HUES6 (cell line): Measurements from ENCODE around the gene LRRC1.
"Not testable (repeated sequence)": the region's sequence is repeated elsewhere in the genome, so short reads cannot be mapped to it uniquely, and the experiment has no call there.

Source experiments
- H3K27ac ChIP-seq: 2 replicates; pipeline ENCODE4 v1.7.0; 2013; ENCODE audit warnings: low read depth, mild to moderate bottlenecking, low read length, inconsistent platforms
- H3K27me3 ChIP-seq: 2 replicates; pipeline ENCODE4 v1.6.1; 2013; ENCODE audit warnings: low read length; ENCODE audit not compliant: control insufficient read depth, insufficient read depth
- H3K36me3 ChIP-seq: 2 replicates; pipeline ENCODE4 v1.6.1; 2013; ENCODE audit warnings: low read length; ENCODE audit not compliant: control insufficient read depth, insufficient read depth
- H3K4me1 ChIP-seq: 2 replicates; pipeline ENCODE4 v1.6.1; 2013; ENCODE audit warnings: low read length; ENCODE audit not compliant: control insufficient read depth, insufficient read depth
- H3K4me3 ChIP-seq: 2 replicates; pipeline ENCODE4 v1.5.1; 2013; ENCODE audit warnings: low read depth, low read length
- H3K9ac ChIP-seq: one replicate; pipeline ENCODE4 v1.6.1; 2013; ENCODE audit warnings: mild to moderate bottlenecking, low read length
- H3K9me3 ChIP-seq: 2 replicates; pipeline ENCODE4 v1.6.1; 2013; ENCODE audit warnings: low read depth, low read length; ENCODE audit not compliant: control insufficient read depth, insufficient read depth

The LRRC1 gene

GRCh38 chr6:53803081-53803860 lies 8.5 kb downstream of the LRRC1 start:
- Histone ChIP-seq H3K4me1 (peaks cover 16% of the 10 kb centered on the region), H3K27me3 (no peaks in the 10 kb centered on the region), H3K27ac (no peak overlapping the region), H3K36me3 (no peaks in the 10 kb centered on the region), H3K9ac (no peak overlapping the region), H3K4me3 (no peak overlapping the region), H3K9me3 (no peaks in the 10 kb centered on the region)

DNA sequence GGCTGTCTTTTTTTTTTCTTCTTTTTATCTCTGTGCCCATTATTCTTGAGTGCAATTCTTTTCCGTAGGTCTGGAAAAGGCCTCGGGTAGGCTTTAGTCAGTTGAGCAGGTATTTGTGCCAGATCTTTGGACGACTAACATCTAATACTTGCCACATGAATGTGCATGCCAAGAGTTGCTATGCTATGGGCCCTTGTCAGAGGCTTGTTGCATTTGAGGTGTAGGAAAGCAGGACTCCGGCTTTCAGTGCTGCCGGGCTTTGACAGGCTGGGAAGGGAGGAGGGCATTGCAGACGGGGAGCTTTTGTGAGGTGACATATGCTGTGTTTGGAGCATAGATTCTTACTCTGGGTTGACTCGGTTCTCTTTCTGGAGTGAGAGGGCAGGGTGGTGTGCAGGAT lies 10.2 kb downstream of the LRRC1 start:
- Histone ChIP-seq H3K27me3 (no peaks in the 10 kb centered on the region), H3K27ac (no peak overlapping the region), H3K9ac (no peak overlapping the region), H3K36me3 (no peaks in the 10 kb centered on the region), H3K9me3 (no peaks in the 10 kb centered on the region), H3K4me3 (no peak overlapping the region), H3K4me1 (peaks cover 16% of the 10 kb centered on the region)

GRCh38 chr6:53805725-53806124 lies 10.9 kb downstream of the LRRC1 start:
- Histone ChIP-seq H3K27ac (no peak overlapping the region), H3K4me3 (no peak overlapping the region), H3K9ac (no peak overlapping the region), H3K27me3 (no peaks in the 10 kb centered on the region), H3K9me3 (no peaks in the 10 kb centered on the region), H3K36me3 (no peaks in the 10 kb centered on the region), H3K4me1 (peaks cover 19% of the 10 kb centered on the region)

DNA sequence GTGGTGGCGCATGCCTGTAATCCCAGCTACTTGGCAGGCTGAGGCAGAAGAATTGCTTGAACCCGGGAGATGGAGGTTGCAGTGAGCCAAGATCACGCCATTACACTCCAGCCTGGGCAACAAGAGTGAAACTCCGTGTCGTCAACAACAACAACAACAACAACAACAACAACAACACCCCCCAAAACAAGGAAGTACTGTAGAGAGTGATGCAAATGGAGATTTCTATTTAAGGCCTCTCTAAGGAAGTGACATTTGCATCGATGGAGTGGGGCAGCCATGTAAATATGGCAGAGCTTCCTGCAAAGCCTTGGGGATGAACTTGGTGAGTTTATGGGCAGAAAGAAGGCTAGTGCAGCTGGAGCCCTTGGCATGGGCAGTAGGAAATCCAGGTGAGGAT lies 12.8 kb downstream of the LRRC1 start:
- not testable (repeated sequence) for H3K9ac ChIP-seq, H3K27me3 ChIP-seq, H3K9me3 ChIP-seq, H3K27ac ChIP-seq, H3K4me3 ChIP-seq, H3K36me3 ChIP-seq
- peaks cover 33% of the 10 kb centered on the region for H3K4me1 ChIP-seq

- Histone ChIP-seq H3K27me3 (no peaks in the 10 kb centered on the region), H3K9me3 (no peaks in the 10 kb centered on the region), H3K4me1 (peaks cover 33% of the 10 kb centered on the region), H3K27ac (no peak overlapping the region), H3K9ac (no peak overlapping the region), H3K4me3 (no peak overlapping the region), H3K36me3 (no peaks in the 10 kb centered on the region)
These were observed 13.6 kb downstream of the LRRC1 start for GRCh38 chr6:53808302-53808881.

- Histone ChIP-seq H3K27ac (no peak overlapping the region), H3K9me3 (no peaks in the 10 kb centered on the region), H3K27me3 (no peaks in the 10 kb centered on the region), H3K9ac (no peak overlapping the region), H3K4me3 (no peak overlapping the region), H3K4me1 (peaks cover 38% of the 10 kb centered on the region), H3K36me3 (no peaks in the 10 kb centered on the region)
These were observed 14.9 kb downstream of the LRRC1 start for GRCh38 chr6:53809691-53810090.

GRCh38 chr6:53811082-53811481 lies 16.3 kb downstream of the LRRC1 start:
- Histone ChIP-seq H3K27me3 (no peaks in the 10 kb centered on the region), H3K27ac (no peak overlapping the region), H3K4me1 (peaks cover 34% of the 10 kb centered on the region), H3K4me3 (no peak overlapping the region), H3K9me3 (no peaks in the 10 kb centered on the region), H3K9ac (no peak overlapping the region), H3K36me3 (no peaks in the 10 kb centered on the region)

- H3K27ac ChIP-seq = no peak overlapping the region
- no peak overlapping the region for H3K9ac ChIP-seq
- H3K27me3 ChIP-seq = no peaks in the 10 kb centered on the region
- no peak overlapping the region for H3K4me3 ChIP-seq
- no peaks in the 10 kb centered on the region for H3K36me3 ChIP-seq
- no peaks in the 10 kb centered on the region for H3K9me3 ChIP-seq
- H3K4me1 ChIP-seq = peaks cover 30% of the 10 kb centered on the region
These were observed 16.9 kb downstream of the LRRC1 start for GRCh38 chr6:53811746-53812145.

DNA sequence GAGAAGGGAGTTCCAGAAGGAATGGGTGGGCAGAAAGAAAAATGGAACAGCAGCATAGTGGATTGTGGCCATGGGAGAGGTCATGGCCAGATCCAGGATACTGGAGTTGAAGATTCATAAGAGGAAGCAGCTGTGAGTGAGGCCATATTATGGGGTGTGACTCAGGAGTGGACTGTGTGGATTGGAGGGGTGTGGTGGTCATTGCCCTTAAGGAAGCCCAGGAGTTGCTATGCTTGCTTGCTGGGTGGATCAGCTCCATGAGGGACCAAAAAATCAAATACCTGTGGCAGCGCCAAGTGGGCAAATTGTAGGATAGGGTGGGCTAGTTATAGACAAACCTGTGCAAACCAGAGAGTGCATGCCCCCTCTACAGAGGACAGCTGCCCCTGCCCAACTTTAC lies 18.3 kb downstream of the LRRC1 start:
- H3K4me1 ChIP-seq = peaks cover 30% of the 10 kb centered on the region

DNA sequence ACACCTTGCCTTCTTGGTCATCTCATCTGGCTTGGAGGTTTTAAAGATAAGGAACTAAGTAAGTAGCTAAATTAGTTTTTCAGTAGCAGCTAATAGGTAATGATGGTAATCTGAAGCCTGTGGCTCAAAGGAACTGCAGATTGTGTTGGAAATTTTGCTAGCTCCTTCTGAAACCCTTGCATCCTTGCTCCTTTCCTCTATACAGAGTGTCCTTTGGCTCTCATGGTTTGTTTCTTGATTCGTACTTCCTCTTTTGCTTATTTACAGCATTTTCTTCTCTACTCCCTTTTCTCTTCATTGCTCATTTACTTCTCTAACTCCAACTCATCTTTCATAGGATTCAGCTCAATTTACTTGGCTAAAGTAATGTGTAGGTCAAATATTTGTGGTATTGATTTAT lies 19.0 kb downstream of the LRRC1 start:
- Histone ChIP-seq H3K4me3 (no peak overlapping the region), H3K9me3 (no peaks in the 10 kb centered on the region), H3K36me3 (no peaks in the 10 kb centered on the region), H3K4me1 (peaks cover 30% of the 10 kb centered on the region), H3K27me3 (no peaks in the 10 kb centered on the region), H3K27ac (no peak overlapping the region), H3K9ac (no peak overlapping the region)

More for the DNA sequence above, 18.3 kb downstream of the LRRC1 start:
- Histone ChIP-seq H3K4me3 (no peak overlapping the region), H3K9ac (no peak overlapping the region), H3K27me3 (no peaks in the 10 kb centered on the region), H3K9me3 (no peaks in the 10 kb centered on the region), H3K27ac (no peak overlapping the region), H3K36me3 (no peaks in the 10 kb centered on the region)

GRCh38 chr6:53814353-53814752 lies 19.5 kb downstream of the LRRC1 start:
- Histone ChIP-seq H3K27ac (no peak overlapping the region), H3K4me1 (peaks cover 30% of the 10 kb centered on the region), H3K9me3 (no peaks in the 10 kb centered on the region), H3K4me3 (no peak overlapping the region), H3K9ac (no peak overlapping the region), H3K27me3 (no peaks in the 10 kb centered on the region), H3K36me3 (no peaks in the 10 kb centered on the region)
